Eye (tissue), 1 donor: ENCODE data around the gene SLC4A2.

Experiments
- DNase-seq: peaks from one replicate; pipeline ENCODE4 v3.0.0-alpha.2; 2015

The SLC4A2 gene

DNA sequence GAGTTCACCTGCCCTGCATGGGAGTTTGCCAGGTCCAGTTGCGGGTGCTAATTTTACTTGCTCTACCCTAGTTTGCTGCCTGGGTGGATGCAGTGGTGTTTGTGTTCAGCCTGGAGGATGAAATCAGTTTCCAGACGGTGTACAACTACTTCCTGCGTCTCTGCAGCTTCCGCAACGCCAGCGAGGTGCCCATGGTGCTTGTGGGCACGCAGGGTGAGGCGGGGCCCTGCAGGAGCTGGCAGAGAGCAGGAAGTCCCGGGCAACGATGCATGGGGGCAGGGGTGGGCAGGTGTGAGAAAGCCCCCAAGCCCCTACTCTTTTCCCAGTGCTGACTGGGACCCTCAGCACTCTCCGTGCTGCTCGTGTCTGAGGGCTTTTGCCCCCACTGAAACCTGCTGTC is 58.2 kb downstream of the SLC4A2 start:
- DNase-seq = no peak

DNA sequence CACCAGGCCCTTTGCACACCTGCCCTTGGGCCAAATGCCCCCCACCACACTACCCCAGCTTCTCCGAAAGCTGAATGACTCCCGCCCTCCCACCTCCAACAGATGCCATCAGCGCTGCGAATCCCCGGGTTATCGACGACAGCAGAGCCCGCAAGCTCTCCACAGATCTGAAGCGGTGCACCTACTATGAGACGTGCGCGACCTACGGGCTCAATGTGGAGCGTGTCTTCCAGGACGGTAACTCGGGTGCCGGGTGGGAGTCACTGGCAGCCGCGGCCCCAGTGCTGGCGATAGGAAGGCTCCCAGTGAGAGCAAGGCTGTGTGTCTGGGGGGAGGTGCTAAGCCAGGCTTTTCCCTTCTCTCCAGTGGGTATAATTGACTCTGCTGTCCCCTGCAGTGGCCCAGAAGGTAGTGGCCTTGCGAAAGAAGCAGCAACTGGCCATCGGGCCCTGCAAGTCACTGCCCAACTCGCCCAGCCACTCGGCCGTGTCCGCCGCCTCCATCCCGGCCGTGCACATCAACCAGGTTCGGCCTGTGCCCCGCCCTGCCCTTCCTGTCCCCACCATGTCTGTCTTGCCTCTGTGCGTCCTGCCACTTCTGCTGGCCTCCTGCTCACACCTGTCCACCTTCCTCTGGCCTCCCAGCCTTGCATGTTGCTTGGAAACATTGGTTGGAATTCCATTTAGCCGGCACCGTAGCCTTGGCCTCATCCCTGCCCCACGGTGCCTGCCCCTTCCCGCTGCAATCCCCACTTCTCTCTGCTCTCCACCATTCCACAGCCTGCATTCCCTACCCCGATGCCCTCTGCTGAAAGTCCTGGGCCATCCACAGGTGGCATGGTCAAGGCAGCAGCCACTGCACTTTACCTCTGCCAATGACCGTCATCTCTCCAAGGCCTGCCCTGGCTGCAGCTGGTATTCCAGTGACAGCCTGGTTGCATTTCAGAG is 59.0 kb downstream of the SLC4A2 start:
- DNase-seq = no peak

DNA sequence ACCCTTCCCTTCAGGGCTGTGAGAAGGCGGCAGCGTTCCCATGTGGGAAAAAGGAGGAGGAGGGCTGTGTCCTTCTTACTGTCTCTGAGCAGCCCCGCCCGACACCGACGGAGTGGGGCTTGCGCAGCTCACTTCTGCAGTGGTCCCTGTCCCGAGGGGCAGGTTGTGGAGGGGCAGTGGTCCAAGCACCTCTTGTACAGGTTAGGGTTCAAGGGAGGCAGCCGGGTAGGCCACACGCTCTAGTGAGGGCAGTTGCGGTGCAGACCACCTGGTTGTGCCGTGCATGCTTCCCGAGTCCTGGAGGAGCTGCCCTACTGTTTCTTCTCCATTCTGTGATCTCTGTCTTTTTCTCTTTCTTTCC is 59.6 kb downstream of the SLC4A2 start:
- no peak for DNase-seq

GRCh38 chr7:151119902-151120301 is 60.5 kb downstream of the SLC4A2 start:
- no peak for DNase-seq

DNA sequence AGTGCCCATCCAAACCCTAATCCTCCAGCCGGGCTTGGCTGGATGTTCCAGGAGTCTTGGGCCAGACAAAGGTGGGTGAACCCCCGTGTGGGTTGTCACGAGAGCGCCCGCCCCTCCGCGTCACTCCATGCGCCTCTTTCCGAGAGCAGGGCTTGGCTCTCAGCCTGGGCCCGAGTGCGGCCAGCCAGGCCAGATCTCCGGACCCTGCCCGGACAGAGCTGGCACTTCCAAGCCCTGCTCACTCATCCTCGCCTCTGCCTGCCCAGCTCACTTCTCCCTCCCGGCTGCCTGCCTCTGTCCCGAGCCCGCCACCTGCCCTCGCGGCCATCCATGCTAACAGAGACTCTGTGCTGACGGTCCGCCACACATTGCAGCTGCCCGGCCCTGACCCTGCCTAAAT is 61.5 kb downstream of the SLC4A2 start:
- DNase-seq = no peak

GRCh38 chr7:151121380-151122170 is 62.2 kb downstream of the SLC4A2 start:
- no peak for DNase-seq

DNA sequence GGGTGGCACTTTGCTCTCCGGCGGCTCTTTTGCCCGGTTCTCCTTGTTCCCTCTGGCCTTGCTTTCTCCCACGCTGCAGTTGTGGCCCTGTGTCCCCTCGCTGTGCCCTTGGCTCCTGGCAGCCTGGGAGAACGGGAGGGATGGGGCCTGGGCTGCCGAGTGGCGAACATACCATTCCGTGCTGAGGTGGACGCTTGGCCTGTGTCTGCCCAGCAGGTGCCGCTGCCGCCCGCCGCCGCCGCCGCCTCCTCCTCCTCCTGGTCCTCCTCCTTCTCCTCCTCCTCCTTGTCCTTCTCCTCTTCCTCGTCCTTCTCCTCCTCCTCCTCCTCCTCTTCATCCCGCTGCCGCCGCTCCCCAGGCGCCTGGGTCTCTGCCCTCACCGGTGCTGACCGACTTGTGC is 62.9 kb downstream of the SLC4A2 start:
- DNase-seq = peak; percentile 52

DNA sequence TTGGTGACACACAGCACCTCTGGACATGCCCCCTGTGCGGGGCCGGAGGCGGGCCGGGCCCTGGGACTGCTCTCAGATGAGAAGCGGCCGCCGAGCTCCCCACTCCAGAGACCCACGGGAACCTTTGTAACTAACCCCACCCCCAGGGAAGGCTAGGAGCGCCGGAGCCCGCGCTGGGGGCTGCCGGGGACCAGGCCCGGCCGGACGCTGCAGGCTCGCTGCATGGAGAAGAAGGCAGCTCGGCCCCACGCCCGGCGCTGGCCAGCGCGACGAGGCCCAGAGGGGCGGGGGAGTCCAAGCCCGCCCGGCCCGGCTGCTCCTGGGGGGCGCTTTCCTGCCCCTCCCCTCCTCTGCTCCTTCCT is 63.4 kb downstream of the SLC4A2 start:
- no peak for DNase-seq

- no peak for DNase-seq
Measured at GRCh38 chr7:151123158-151123821, 63.9 kb downstream of the SLC4A2 start.

GRCh38 chr7:151123822-151124464 is 64.6 kb downstream of the SLC4A2 start:
- peak; percentile 95 for DNase-seq

- DNase-seq = no peak
Measured at GRCh38 chr7:151124481-151124880, 65.1 kb downstream of the SLC4A2 start.

- DNase-seq = no peak
Measured at GRCh38 chr7:151124899-151125399, 65.6 kb downstream of the SLC4A2 start.

GRCh38 chr7:151125470-151125845 is 66.1 kb downstream of the SLC4A2 start:
- DNase-seq = peak; percentile 82

DNA sequence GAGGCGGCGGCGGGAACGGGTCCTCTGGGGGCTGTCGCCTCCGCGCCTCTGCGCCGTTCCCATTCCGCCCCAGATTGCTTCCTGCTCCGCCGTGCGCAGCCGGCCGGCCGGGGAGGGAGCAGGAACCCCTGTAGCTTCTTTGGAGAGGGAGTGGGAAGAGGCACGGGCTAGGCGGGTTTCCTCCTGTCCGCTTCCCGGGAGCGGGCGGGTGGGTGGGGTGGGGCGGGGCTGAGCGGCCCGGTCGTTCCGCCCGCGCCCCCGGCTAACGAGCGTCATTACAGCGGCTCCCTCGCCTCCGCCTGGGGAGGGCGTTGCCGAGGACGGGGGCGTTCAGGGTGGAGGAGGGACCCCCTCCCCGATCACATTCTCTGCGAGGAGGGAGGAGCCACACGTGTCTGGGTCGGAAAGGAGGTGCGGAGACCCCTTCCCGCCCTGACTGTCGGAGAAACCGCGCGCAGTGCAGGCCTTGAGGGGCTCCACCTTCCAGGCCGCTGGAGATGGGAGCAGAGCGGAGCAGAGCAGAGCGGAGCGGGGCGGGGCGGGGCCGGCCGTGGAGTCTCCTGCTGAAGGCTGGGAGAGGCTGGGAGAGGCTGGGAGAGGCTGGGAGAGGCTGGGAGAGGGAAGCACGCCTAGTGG is 66.6 kb downstream of the SLC4A2 start:
- DNase-seq = peak; percentile 76
